IPS DF 19.7 (cell line): ENCODE measurements around the gene EPB41L1.

Experiments used
- DNase-seq: peaks from one replicate; pipeline ENCODE4 v3.0.0-alpha.2; 2013; ENCODE audit warnings: low read depth, low spot score

EPB41L1 gene

GRCh38 chr20:36219671-36220220, 65.2 kb downstream of the EPB41L1 start:
- DNase-seq = no peak

- no peak for DNase-seq
Observed at GRCh38 chr20:36225666-36226065, 71.1 kb downstream of the EPB41L1 start.

- no peak for DNase-seq
Observed at GRCh38 chr20:36228770-36229169, 74.2 kb downstream of the EPB41L1 start.

- DNase-seq = no peak
Observed at GRCh38 chr20:36230019-36230418, 75.5 kb downstream of the EPB41L1 start.

- DNase-seq = no peak
Observed at GRCh38 chr20:36231331-36231730, 76.8 kb downstream of the EPB41L1 start.

- DNase-seq = no peak
Observed at GRCh38 chr20:36234771-36235320, 80.3 kb downstream of the EPB41L1 start.

- DNase-seq = no peak
Observed at GRCh38 chr20:36235892-36236785, 81.6 kb downstream of the EPB41L1 start, which contains the start of gene AAR2. TSS of gene AAR2 (plus strand) at chr20:36236478. CDS start at chr20:36239869, 3,391 bp downstream.

GRCh38 chr20:36236786-36237121, 82.2 kb downstream of the EPB41L1 start:
- DNase-seq = no peak

- no peak for DNase-seq
Observed at GRCh38 chr20:36237477-36237876, 82.9 kb downstream of the EPB41L1 start.

- no peak for DNase-seq
Observed at GRCh38 chr20:36238153-36238552, 83.6 kb downstream of the EPB41L1 start.

GRCh38 chr20:36238760-36239159, 84.2 kb downstream of the EPB41L1 start:
- DNase-seq = no peak

GRCh38 chr20:36240076-36240475, 85.5 kb downstream of the EPB41L1 start:
- no peak for DNase-seq

GRCh38 chr20:36241678-36242077, 87.1 kb downstream of the EPB41L1 start:
- DNase-seq = no peak

GRCh38 chr20:36243726-36244125, 89.2 kb downstream of the EPB41L1 start:
- DNase-seq = no peak

GRCh38 chr20:36246401-36246800, 91.9 kb downstream of the EPB41L1 start:
- no peak for DNase-seq

- no peak for DNase-seq
Observed at GRCh38 chr20:36248836-36249235, 94.3 kb downstream of the EPB41L1 start.

GRCh38 chr20:36249450-36249849, 94.9 kb downstream of the EPB41L1 start:
- no peak for DNase-seq

GRCh38 chr20:36251426-36251825, 96.9 kb downstream of the EPB41L1 start:
- no peak for DNase-seq

- DNase-seq = no peak
Observed at GRCh38 chr20:36252511-36252910, 98.0 kb downstream of the EPB41L1 start.

GRCh38 chr20:36253036-36253435, 98.5 kb downstream of the EPB41L1 start:
- DNase-seq = no peak

GRCh38 chr20:36254076-36254475, 99.5 kb downstream of the EPB41L1 start:
- DNase-seq = no peak

GRCh38 chr20:36255445-36255844, 100.9 kb downstream of the EPB41L1 start:
- no peak for DNase-seq
